ENCODE results near the gene RSBN1. TPM values are rescaled to one million over a fixed set of nuclear protein-coding genes. Genes with fewer than 3 reads are reported as not detected.
A peak's percentile ranks its signal among the peaks of the same experiment; 100 is the strongest.

RSBN1 gene
- total and polyA plus RNA-seq, 7 experiments from 2014 or later: 29.9 to 58.1 (median 42.0) TPM

DNA sequence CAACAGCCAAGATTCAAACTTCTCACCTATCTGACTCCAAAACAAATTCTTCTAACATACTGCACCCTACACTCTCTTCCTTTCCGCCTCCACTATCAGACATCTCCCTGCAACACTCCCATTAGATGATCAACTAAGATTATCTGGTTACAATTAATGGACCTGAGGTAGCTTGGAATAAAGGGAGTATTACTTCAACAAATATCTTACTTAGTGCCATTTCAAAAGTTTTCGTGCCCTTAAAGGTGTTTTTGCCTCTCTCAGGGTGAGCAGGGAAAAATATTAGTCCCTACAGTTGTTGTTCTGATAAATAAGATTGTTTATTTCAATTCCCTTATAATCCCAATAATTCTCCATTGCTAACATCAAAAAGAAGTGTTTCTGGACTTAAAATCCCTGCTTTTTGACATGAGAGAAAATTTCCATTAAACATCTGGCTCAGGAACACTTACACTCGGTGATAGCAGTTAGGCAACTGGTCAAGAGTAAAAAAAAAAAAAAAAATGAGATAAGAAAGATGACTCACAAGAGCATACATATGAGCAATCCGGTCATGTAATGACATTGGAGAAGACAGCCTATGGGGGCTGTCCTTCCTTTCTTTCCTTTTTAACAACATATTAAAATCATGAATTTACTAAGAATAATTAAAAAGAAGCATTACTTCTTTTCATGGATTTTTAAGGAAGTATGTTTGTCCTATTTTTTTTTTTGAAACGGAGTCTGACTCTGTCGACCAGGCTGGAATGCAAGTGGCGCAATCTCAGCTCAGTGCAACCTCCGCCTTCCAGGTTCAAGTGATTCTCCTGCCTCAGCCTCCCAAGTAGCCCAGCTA is 7.6 kb downstream of the RSBN1 start:
- peaks cover 57 to 98% (median 92%) of the 10 kb centered on the region in 7 donors for H3K4me1 Mint-ChIP-seq

GRCh38 chr1:113802367-113803007 is 9.8 kb downstream of the RSBN1 start:
- Mint-ChIP-seq H3K36me3 (peaks cover 0 to 43% (median 14%) of the 10 kb centered on the region in 5 donors), H3K9me3 (peaks cover 0 to 4% (median 0%) of the 10 kb centered on the region in 11 donors), H3K27me3 (no peaks in the 10 kb centered on the region), H3K4me1 (peaks cover 59 to 96% (median 87%) of the 10 kb centered on the region in 7 donors), H3K27ac (peak overlapping the region in 6 of 9 donors; percentile 24 to 71 (median 43)), H3K4me3 (peak overlapping the region in 8 of 10 donors; percentile 5 to 62 (median 32))
- DNase-seq (no peak), ATAC-seq (no peak)
- H3K27me3 ChIP-seq (ENCODE audit: control insufficient read depth in 2 of 2, insufficient read depth in 2 of 2, low read length in 2 of 2): no peaks in the 10 kb centered on the region
- no peaks in the 10 kb centered on the region for H3K9me3 ChIP-seq (ENCODE audit: control insufficient read depth in 2 of 3, low read length in 3 of 3)
- POLR2A ChIA-PET: interaction anchor here (1.2 to 1.7 kb wide), 2 partner anchors 8 to 17 kb away, joined by 4 read pairs; no protein-coding TSS in a partner anchor
- H3K27ac ChIP-seq (ENCODE audit: low read depth, low read length): no peak overlapping the region
- intact Hi-C loops (cut with micrococcal nuclease): loop anchor here in 1 of 2 donors (1.0 kb wide), 1 partner anchor 9 kb away; no protein-coding TSS in a partner anchor
- H3K4me1 ChIP-seq (ENCODE audit: control insufficient read depth in 2 of 2, insufficient read depth in 2 of 2, low read length in 2 of 2): peaks cover 40% of the 10 kb centered on the region in 2 donors
- CTCF ChIA-PET: interaction anchor here (0.7 kb wide), 1 partner anchor 1311 kb away, joined by 3 read pairs; no protein-coding TSS in a partner anchor
- peaks cover 0 to 6% (median under 1%) of the 10 kb centered on the region in 3 experiments for H3K36me3 ChIP-seq (ENCODE audit: control insufficient read depth in 2 of 3, insufficient read depth in 3 of 3, low read length in 3 of 3)
- no peak overlapping the region for H3K4me3 ChIP-seq (ENCODE audit: low read length)

More for the DNA sequence above, 7.6 kb downstream of the RSBN1 start:
- H3K9me3 ChIP-seq (ENCODE audit: control insufficient read depth in 2 of 3, low read length in 3 of 3): no peaks in the 10 kb centered on the region
- ATAC-seq: peak; percentile 46
- ChIA-PET POLR2A (interaction anchor here (0.6 to 1.4 kb wide), 4 partner anchors 20 to 956 kb away, joined by 3 to 5 read pairs (median 4); no protein-coding TSS in a partner anchor), CTCF (no interaction called here)
- Mint-ChIP-seq H3K9me3 (peaks cover 0 to 6% (median 0%) of the 10 kb centered on the region in 11 donors), H3K36me3 (peaks cover 0 to 46% (median 13%) of the 10 kb centered on the region in 5 donors), H3K4me3 (peak overlapping the region in 8 of 10 donors; percentile 26 to 91 (median 50)), H3K27ac (peak overlapping the region in 5 of 9 donors; percentile 17 to 80 (median 37)), H3K27me3 (no peaks in the 10 kb centered on the region)
- no peaks in the 10 kb centered on the region for H3K36me3 ChIP-seq (ENCODE audit: control insufficient read depth in 2 of 3, insufficient read depth in 3 of 3, low read length in 3 of 3)
- no peaks in the 10 kb centered on the region for H3K27me3 ChIP-seq (ENCODE audit: control insufficient read depth in 2 of 2, insufficient read depth in 2 of 2, low read length in 2 of 2)
- H3K4me1 ChIP-seq (ENCODE audit: control insufficient read depth in 2 of 2, insufficient read depth in 2 of 2, low read length in 2 of 2): peaks cover 40 to 45% of the 10 kb centered on the region in 2 donors
- intact Hi-C loops (cut with micrococcal nuclease): no loop called here
- no peak overlapping the region for H3K4me3 ChIP-seq (ENCODE audit: low read length)
- H3K27ac ChIP-seq (ENCODE audit: low read depth, low read length): no peak overlapping the region
- no peak for DNase-seq

- CTCF ChIA-PET: no interaction called here
- intact Hi-C loops (cut with micrococcal nuclease): no loop called here
- Histone ChIP-seq H3K27me3 (ENCODE audit: control insufficient read depth in 2 of 2, insufficient read depth in 2 of 2, low read length in 2 of 2) (no peaks in the 10 kb centered on the region), H3K9me3 (ENCODE audit: control insufficient read depth in 2 of 3, low read length in 3 of 3) (no peaks in the 10 kb centered on the region), H3K4me3 (ENCODE audit: low read length) (no peak overlapping the region), H3K36me3 (ENCODE audit: control insufficient read depth in 2 of 3, insufficient read depth in 3 of 3, low read length in 3 of 3) (peaks cover 0 to 16% (median 3%) of the 10 kb centered on the region in 3 experiments), H3K27ac (ENCODE audit: low read depth, low read length) (no peak overlapping the region), H3K4me1 (ENCODE audit: control insufficient read depth in 2 of 2, insufficient read depth in 2 of 2, low read length in 2 of 2) (peaks cover 36 to 40% of the 10 kb centered on the region in 2 donors)
- Mint-ChIP-seq H3K27me3 (no peaks in the 10 kb centered on the region), H3K4me3 (no peak overlapping the region), H3K27ac (peak overlapping the region in 8 of 9 donors; percentile 23 to 78 (median 66)), H3K36me3 (peaks cover 0 to 41% (median 20%) of the 10 kb centered on the region in 5 donors), H3K4me1 (peaks cover 46 to 85% (median 76%) of the 10 kb centered on the region in 7 donors), H3K9me3 (peaks cover 0 to 4% (median 0%) of the 10 kb centered on the region in 11 donors)
- POLR2A ChIA-PET: interaction anchor here (0.7 to 1.7 kb wide), 4 partner anchors 9 to 711 kb away, joined by 3 to 5 read pairs (median 4); partner anchors contain the start of gene TRIM33
- no peak for DNase-seq
- no peak for ATAC-seq
Observed at GRCh38 chr1:113800487-113800886, 11.8 kb downstream of the RSBN1 start.

DNA sequence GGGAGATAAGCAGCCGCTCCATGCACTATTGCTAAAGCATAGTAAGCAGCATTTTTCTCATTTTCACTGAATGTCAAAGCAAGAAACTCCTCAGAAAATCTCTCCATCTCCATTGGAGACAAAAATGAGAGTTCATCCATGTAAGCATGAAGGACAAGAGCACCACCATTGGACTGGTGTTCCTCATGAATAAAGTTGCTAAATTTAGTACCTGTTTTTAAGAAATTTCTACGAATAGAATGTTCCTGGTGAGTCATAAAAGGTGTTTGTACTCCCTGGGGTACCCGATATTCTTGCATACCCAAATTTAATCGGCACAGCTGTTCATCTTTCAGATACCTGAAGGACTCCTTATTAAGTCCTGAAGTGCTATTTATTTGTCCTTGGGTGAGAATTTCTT is 14.8 kb downstream of the RSBN1 start:
- intact Hi-C loops (cut with micrococcal nuclease): no loop called here
- H3K27ac ChIP-seq (ENCODE audit: low read depth, low read length): no peak overlapping the region

GRCh38 chr1:113793878-113794834 is 18.1 kb downstream of the RSBN1 start:
- ChIA-PET POLR2A (interaction anchor here (1.0 kb wide), 1 partner anchor 11 kb away, joined by 4 read pairs; no protein-coding TSS in a partner anchor), CTCF (no interaction called here)
- H3K27me3 Mint-ChIP-seq: no peaks in the 10 kb centered on the region
- Histone ChIP-seq H3K27ac (ENCODE audit: low read depth, low read length) (no peak overlapping the region), H3K36me3 (ENCODE audit: control insufficient read depth in 2 of 3, insufficient read depth in 3 of 3, low read length in 3 of 3) (peaks cover 0 to 31% (median 3%) of the 10 kb centered on the region in 3 experiments), H3K4me1 (ENCODE audit: control insufficient read depth in 2 of 2, insufficient read depth in 2 of 2, low read length in 2 of 2) (peaks cover 20 to 24% of the 10 kb centered on the region in 2 donors), H3K27me3 (ENCODE audit: control insufficient read depth in 2 of 2, insufficient read depth in 2 of 2, low read length in 2 of 2) (no peaks in the 10 kb centered on the region), H3K4me3 (ENCODE audit: low read length) (no peak overlapping the region), H3K9me3 (ENCODE audit: control insufficient read depth in 2 of 3, low read length in 3 of 3) (no peaks in the 10 kb centered on the region)
- peak overlapping the region in 7 of 9 donors; percentile 7 to 85 (median 59) for H3K27ac Mint-ChIP-seq
- H3K9me3 Mint-ChIP-seq: no peaks in the 10 kb centered on the region
- H3K4me3 Mint-ChIP-seq: peak overlapping the region in 4 of 10 donors; percentile 1 to 19 (median 10)
- intact Hi-C loops (cut with micrococcal nuclease): loop anchor here in 1 of 2 donors (1.0 kb wide), 1 partner anchor 8 kb away; no protein-coding TSS in a partner anchor
- H3K4me1 Mint-ChIP-seq: peaks cover 31 to 85% (median 77%) of the 10 kb centered on the region in 7 donors
- peaks cover 3 to 59% (median 32%) of the 10 kb centered on the region in 5 donors for H3K36me3 Mint-ChIP-seq
- DNase-seq (no peak), ATAC-seq (no peak)

More for the DNA sequence above, 14.8 kb downstream of the RSBN1 start:
- ATAC-seq: no peak
- H3K9me3 Mint-ChIP-seq: no peaks in the 10 kb centered on the region
- ChIA-PET POLR2A (no interaction called here), CTCF (no interaction called here)
- peaks cover 23 to 27% of the 10 kb centered on the region in 2 donors for H3K4me1 ChIP-seq (ENCODE audit: control insufficient read depth in 2 of 2, insufficient read depth in 2 of 2, low read length in 2 of 2)
- no peaks in the 10 kb centered on the region for H3K9me3 ChIP-seq (ENCODE audit: control insufficient read depth in 2 of 3, low read length in 3 of 3)
- H3K27ac Mint-ChIP-seq: peak overlapping the region in 3 of 9 donors; percentile 9 to 17 (median 14)
- no peak overlapping the region for H3K4me3 ChIP-seq (ENCODE audit: low read length)
- peaks cover 3 to 43% (median 28%) of the 10 kb centered on the region in 5 donors for H3K36me3 Mint-ChIP-seq
- no peak overlapping the region for H3K4me3 Mint-ChIP-seq
- no peak for DNase-seq
- H3K4me1 Mint-ChIP-seq: peaks cover 36 to 84% (median 73%) of the 10 kb centered on the region in 7 donors
- H3K27me3 Mint-ChIP-seq: no peaks in the 10 kb centered on the region
- H3K36me3 ChIP-seq (ENCODE audit: control insufficient read depth in 2 of 3, insufficient read depth in 3 of 3, low read length in 3 of 3): peaks cover 0 to 26% (median 3%) of the 10 kb centered on the region in 3 experiments
- no peaks in the 10 kb centered on the region for H3K27me3 ChIP-seq (ENCODE audit: control insufficient read depth in 2 of 2, insufficient read depth in 2 of 2, low read length in 2 of 2)

All from naive thymus-derived CD4-positive, alpha-beta T cell (primary cell).